ENCODE data around the gene VOPP1.
"Not testable (repeated sequence)": the region's sequence is repeated elsewhere in the genome, so short reads cannot be mapped to it uniquely, and the experiment has no call there.

VOPP1 gene

GRCh38 chr7:55510206-55510605 lies 62.1 kb downstream of the VOPP1 start:
- not testable (repeated sequence) for H3K36me3 ChIP-seq (ENCODE audit: insufficient read depth, low read length); H3K9me3 ChIP-seq (ENCODE audit: control insufficient read depth, insufficient read depth, low read length); H3K9ac ChIP-seq (ENCODE audit: low read depth, low read length)
- H3K4me1 ChIP-seq (ENCODE audit: insufficient read depth, low read length): peaks cover 13% of the 10 kb centered on the region; the same call in 1 of the 2 replicates

GRCh38 chr7:55509322-55509721 lies 63.0 kb downstream of the VOPP1 start:
- H3K9ac ChIP-seq (ENCODE audit: low read depth, low read length): no peak overlapping the region
- H3K9me3 ChIP-seq (ENCODE audit: control insufficient read depth, insufficient read depth, low read length): no peaks in the 10 kb centered on the region
- H3K36me3 ChIP-seq (ENCODE audit: insufficient read depth, low read length): peaks cover 2% of the 10 kb centered on the region
- peaks cover 18% of the 10 kb centered on the region; the same call in 1 of the 2 replicates for H3K4me1 ChIP-seq (ENCODE audit: insufficient read depth, low read length)

GRCh38 chr7:55508221-55509011 lies 63.9 kb downstream of the VOPP1 start:
- H3K36me3 ChIP-seq (ENCODE audit: insufficient read depth, low read length): peaks cover 2% of the 10 kb centered on the region
- peaks cover 18% of the 10 kb centered on the region; the same call in 1 of the 2 replicates for H3K4me1 ChIP-seq (ENCODE audit: insufficient read depth, low read length)
- H3K9me3 ChIP-seq (ENCODE audit: control insufficient read depth, insufficient read depth, low read length): no peaks in the 10 kb centered on the region
- no peak overlapping the region for H3K9ac ChIP-seq (ENCODE audit: low read depth, low read length)

GRCh38 chr7:55507743-55508142 lies 64.6 kb downstream of the VOPP1 start:
- Histone ChIP-seq H3K36me3 (ENCODE audit: insufficient read depth, low read length) (peaks cover 2% of the 10 kb centered on the region), H3K4me1 (ENCODE audit: insufficient read depth, low read length) (peaks cover 15% of the 10 kb centered on the region; the same call in 1 of the 2 replicates), H3K9ac (ENCODE audit: low read depth, low read length) (no peak overlapping the region), H3K9me3 (ENCODE audit: control insufficient read depth, insufficient read depth, low read length) (no peaks in the 10 kb centered on the region)

- H3K9ac ChIP-seq (ENCODE audit: low read depth, low read length): no peak overlapping the region
- 0 out of 2 replicates have a peak, but pooled peaks cover 9% of the 10 kb centered on the region for H3K4me1 ChIP-seq (ENCODE audit: insufficient read depth, low read length)
- H3K36me3 ChIP-seq (ENCODE audit: insufficient read depth, low read length): peaks cover 4% of the 10 kb centered on the region
- no peaks in the 10 kb centered on the region for H3K9me3 ChIP-seq (ENCODE audit: control insufficient read depth, insufficient read depth, low read length)
Measured at GRCh38 chr7:55504967-55505658, 67.2 kb downstream of the VOPP1 start.

GRCh38 chr7:55504093-55504859 lies 68.0 kb downstream of the VOPP1 start:
- no peaks in the 10 kb centered on the region for H3K9me3 ChIP-seq (ENCODE audit: control insufficient read depth, insufficient read depth, low read length)
- H3K36me3 ChIP-seq (ENCODE audit: insufficient read depth, low read length): peaks cover 4% of the 10 kb centered on the region
- H3K4me1 ChIP-seq (ENCODE audit: insufficient read depth, low read length): 0 out of 2 replicates have a peak, but pooled peaks cover 5% of the 10 kb centered on the region
- no peak overlapping the region for H3K9ac ChIP-seq (ENCODE audit: low read depth, low read length)

GRCh38 chr7:55502858-55503440 lies 69.4 kb downstream of the VOPP1 start:
- Histone ChIP-seq H3K36me3 (ENCODE audit: insufficient read depth, low read length) (peaks cover 4% of the 10 kb centered on the region), H3K4me1 (ENCODE audit: insufficient read depth, low read length) (0 out of 2 replicates have a peak, but pooled peaks cover 5% of the 10 kb centered on the region), H3K9ac (ENCODE audit: low read depth, low read length) (no peak overlapping the region)

DNA sequence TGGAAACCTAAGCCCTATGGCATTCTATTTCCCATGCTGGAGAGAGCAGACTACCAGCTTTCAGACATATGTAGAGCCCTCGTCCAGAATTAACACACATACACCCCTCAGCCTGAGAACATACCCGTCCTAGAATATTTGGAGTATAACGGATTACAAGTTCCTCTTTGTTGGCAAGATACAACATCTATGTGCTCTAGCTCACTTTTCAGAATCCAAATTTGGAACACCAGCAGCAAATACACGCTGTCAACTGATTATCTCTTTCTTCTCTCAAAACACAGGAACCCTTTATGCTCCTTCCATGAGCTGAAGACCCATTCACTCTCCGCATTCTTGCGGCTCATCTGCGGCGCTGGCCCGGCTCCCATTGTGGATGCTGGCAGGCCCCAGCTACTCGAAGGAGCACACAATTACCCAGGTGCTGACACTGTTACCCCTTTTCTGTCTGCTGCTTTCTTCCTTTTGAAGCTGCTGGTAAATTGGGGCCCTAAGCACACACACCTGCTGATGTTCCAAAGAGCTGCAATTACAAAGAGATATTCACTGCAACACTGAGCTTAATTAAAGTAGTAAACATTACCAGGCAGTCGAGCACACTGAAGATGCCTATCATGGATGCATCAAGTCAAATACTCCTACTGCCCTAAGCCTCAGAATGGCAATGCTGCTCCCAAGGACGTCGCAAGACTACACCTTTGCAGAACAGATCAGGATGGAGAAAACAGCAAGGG lies 70.0 kb downstream of the VOPP1 start:
- Histone ChIP-seq H3K9ac (ENCODE audit: low read depth, low read length) (no peak overlapping the region), H3K4me1 (ENCODE audit: insufficient read depth, low read length) (0 out of 2 replicates have a peak, but pooled peaks cover 5% of the 10 kb centered on the region), H3K36me3 (ENCODE audit: insufficient read depth, low read length) (peaks cover 4% of the 10 kb centered on the region; the same call in 1 of the 2 replicates), H3K9me3 (ENCODE audit: control insufficient read depth, insufficient read depth, low read length) (no peaks in the 10 kb centered on the region)

More at GRCh38 chr7:55502858-55503440, 69.4 kb downstream of the VOPP1 start:
- H3K9me3 ChIP-seq (ENCODE audit: control insufficient read depth, insufficient read depth, low read length): no peaks in the 10 kb centered on the region

GRCh38 chr7:55501611-55502010 lies 70.7 kb downstream of the VOPP1 start:
- Histone ChIP-seq H3K9ac (ENCODE audit: low read depth, low read length) (no peak overlapping the region), H3K4me1 (ENCODE audit: insufficient read depth, low read length) (0 out of 2 replicates have a peak, but pooled peaks cover 5% of the 10 kb centered on the region), H3K9me3 (ENCODE audit: control insufficient read depth, insufficient read depth, low read length) (no peaks in the 10 kb centered on the region), H3K36me3 (ENCODE audit: insufficient read depth, low read length) (peaks cover 4% of the 10 kb centered on the region; the same call in 1 of the 2 replicates)

GRCh38 chr7:55500117-55500756 lies 72.1 kb downstream of the VOPP1 start:
- H3K4me1 ChIP-seq (ENCODE audit: insufficient read depth, low read length): 0 out of 2 replicates have a peak, but pooled peaks cover 5% of the 10 kb centered on the region
- no peak overlapping the region for H3K9ac ChIP-seq (ENCODE audit: low read depth, low read length)
- H3K36me3 ChIP-seq (ENCODE audit: insufficient read depth, low read length): peaks cover 2% of the 10 kb centered on the region; the same call in 1 of the 2 replicates
- H3K9me3 ChIP-seq (ENCODE audit: control insufficient read depth, insufficient read depth, low read length): no peaks in the 10 kb centered on the region

DNA sequence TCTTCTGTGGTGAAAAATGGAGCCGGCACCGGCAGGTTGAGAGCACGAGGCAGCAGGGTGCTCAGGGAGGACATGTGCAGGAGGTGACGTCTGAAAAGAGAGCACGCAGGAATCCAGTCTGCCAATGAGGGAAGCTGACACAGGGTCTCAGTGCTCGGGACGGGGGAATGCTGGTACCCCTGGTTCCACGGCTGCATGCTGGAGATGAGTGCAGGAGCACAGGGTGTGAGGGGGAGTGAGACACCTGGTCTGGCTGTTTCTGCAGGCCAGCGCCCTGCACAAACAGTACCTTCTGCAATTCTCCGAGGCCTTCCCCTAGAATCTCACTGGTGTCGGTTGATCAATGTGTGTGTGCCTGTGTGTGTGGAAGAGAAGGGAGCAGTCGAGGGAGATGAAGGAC lies 72.7 kb downstream of the VOPP1 start:
- Histone ChIP-seq H3K4me1 (ENCODE audit: insufficient read depth, low read length) (0 out of 2 replicates have a peak, but pooled peaks cover under 1% of the 10 kb centered on the region), H3K9me3 (ENCODE audit: control insufficient read depth, insufficient read depth, low read length) (no peaks in the 10 kb centered on the region), H3K9ac (ENCODE audit: low read depth, low read length) (no peak overlapping the region), H3K36me3 (ENCODE audit: insufficient read depth, low read length) (peaks cover 2% of the 10 kb centered on the region; the same call in 1 of the 2 replicates)

- Histone ChIP-seq H3K9ac (ENCODE audit: low read depth, low read length) (no peak overlapping the region), H3K9me3 (ENCODE audit: control insufficient read depth, insufficient read depth, low read length) (no peaks in the 10 kb centered on the region), H3K4me1 (ENCODE audit: insufficient read depth, low read length) (no peaks in the 10 kb centered on the region), H3K36me3 (ENCODE audit: insufficient read depth, low read length) (peaks cover 2% of the 10 kb centered on the region; the same call in 1 of the 2 replicates)
Measured at GRCh38 chr7:55498770-55499169, 73.5 kb downstream of the VOPP1 start.

DNA sequence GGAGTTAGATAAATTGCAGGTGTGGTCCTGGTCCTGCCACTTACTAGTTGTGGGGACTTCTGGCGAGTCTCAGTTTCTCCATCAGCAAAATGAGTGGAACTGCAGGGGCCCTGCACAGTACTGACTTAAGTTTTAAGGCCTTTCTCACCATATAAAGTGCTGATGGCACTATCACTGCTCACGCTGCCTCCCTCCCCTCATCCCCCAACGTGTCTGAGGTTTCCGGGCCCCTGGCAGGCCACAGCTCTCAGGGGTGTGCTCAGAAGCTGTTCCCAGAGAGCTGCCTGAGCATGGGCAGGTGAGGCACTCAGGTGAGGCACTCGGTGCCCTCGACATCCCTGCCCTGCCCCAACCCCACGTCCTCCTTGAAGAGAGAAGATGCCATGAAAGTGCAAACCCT lies 74.2 kb downstream of the VOPP1 start:
- Histone ChIP-seq H3K4me1 (ENCODE audit: insufficient read depth, low read length) (no peaks in the 10 kb centered on the region), H3K9ac (ENCODE audit: low read depth, low read length) (no peak overlapping the region), H3K9me3 (ENCODE audit: control insufficient read depth, insufficient read depth, low read length) (no peaks in the 10 kb centered on the region), H3K36me3 (ENCODE audit: insufficient read depth, low read length) (0 out of 2 replicates have a peak, but pooled peaks cover 2% of the 10 kb centered on the region)
